ENCODE measurements around the gene TMEM167B. TPM values are rescaled to one million over a fixed set of nuclear protein-coding genes. Genes with fewer than 3 reads are reported as not detected.
"Not testable (repeated sequence)": the region's sequence is repeated elsewhere in the genome, so short reads cannot be mapped to it uniquely, and the experiment has no call there.

Gene TMEM167B
- polyA plus RNA-seq, 10 donors = 32.5 to 46.5 (median 37.0) TPM

- peak in 2 of 3 donors; percentile 21 to 63 for DNase-seq
Observed at GRCh38 chr1:109112056-109112651, 21.6 kb downstream of the TMEM167B start.

- DNase-seq = peak; percentile 82 to 89 (median 85)
Observed at GRCh38 chr1:109112652-109113285, 22.2 kb downstream of the TMEM167B start.

GRCh38 chr1:109113590-109114341 lies 23.2 kb downstream of the TMEM167B start, which contains the start of gene ELAPOR1:
Gene ELAPOR1, plus strand, starts transcription at chr1:109114115. Its CDS starts 69 bp downstream, at chr1:109114184.
- DNase-seq = peak in 1 of 3 donors; percentile 74

GRCh38 chr1:109114342-109114674 lies 23.7 kb downstream of the TMEM167B start:
- DNase-seq = no peak

GRCh38 chr1:109115685-109116084 lies 25.1 kb downstream of the TMEM167B start:
- no peak for DNase-seq

GRCh38 chr1:109116286-109116685 lies 25.7 kb downstream of the TMEM167B start:
- DNase-seq = no peak

GRCh38 chr1:109118089-109118488 lies 27.5 kb downstream of the TMEM167B start:
- DNase-seq = no peak

GRCh38 chr1:109120356-109120755 lies 29.8 kb downstream of the TMEM167B start:
- DNase-seq = no peak

- DNase-seq = no peak
Observed at GRCh38 chr1:109131059-109131458, 40.5 kb downstream of the TMEM167B start.

- DNase-seq = no peak
Observed at GRCh38 chr1:109131800-109132199, 41.2 kb downstream of the TMEM167B start.

- no peak for DNase-seq
Observed at GRCh38 chr1:109133002-109133706, 42.6 kb downstream of the TMEM167B start.

GRCh38 chr1:109133815-109134214 lies 43.3 kb downstream of the TMEM167B start:
- DNase-seq = peak in 1 of 3 donors; percentile 13

- no peak for DNase-seq
Observed at GRCh38 chr1:109134423-109134822, 43.9 kb downstream of the TMEM167B start.

- DNase-seq = no peak
Observed at GRCh38 chr1:109135940-109136339, 45.4 kb downstream of the TMEM167B start.

GRCh38 chr1:109136766-109137165 lies 46.2 kb downstream of the TMEM167B start:
- DNase-seq = no peak

- DNase-seq = no peak
Observed at GRCh38 chr1:109137958-109138357, 47.4 kb downstream of the TMEM167B start.

GRCh38 chr1:109138358-109138757 lies 47.8 kb downstream of the TMEM167B start:
- DNase-seq = no peak

GRCh38 chr1:109140392-109140791 lies 49.8 kb downstream of the TMEM167B start:
- DNase-seq = no peak

- no peak for DNase-seq
Observed at GRCh38 chr1:109142260-109142659, 51.7 kb downstream of the TMEM167B start.

GRCh38 chr1:109142725-109143124 lies 52.2 kb downstream of the TMEM167B start:
- DNase-seq = not testable (repeated sequence)

Measured in muscle of back (tissue), 11 donors.